Sigmoid colon (tissue), 7 donors: ENCODE data around the gene TMEM9. TPM values are rescaled to one million over a fixed set of nuclear protein-coding genes. Genes with fewer than 3 reads are reported as not detected.

Experiments used
- DNase-seq: peaks from one replicate; pipeline ENCODE4 v3.0.0-alpha.2; 2019
- H3K27ac ChIP-seq, 4 donors: fragments of 200-600 bp; sonication (generic); one replicate each; pipeline ENCODE4 v1.5.1; 2016 to 2019; ENCODE audit warnings: mild to moderate bottlenecking in 1 of 4
- H3K27me3 ChIP-seq, 3 donors: fragments of 200-600 bp; sonication (generic); one replicate each; pipeline ENCODE4 v1.5.1; 2019; ENCODE audit warnings: mild to moderate bottlenecking in 1 of 3
- H3K36me3 ChIP-seq, 4 donors: fragments of 200-600 bp; sonication (generic); one replicate each; pipeline ENCODE4 v1.5.1; 2016 to 2019
- H3K4me1 ChIP-seq, 4 donors: fragments of 200-600 bp; sonication (generic); one replicate each; pipeline ENCODE4 v1.5.1; 2017 to 2019
- H3K4me3 ChIP-seq, 4 donors: fragments of 200-600 bp; sonication (generic); one replicate each; pipeline ENCODE4 v1.5.1; 2017 to 2019; ENCODE audit warnings: mild to moderate bottlenecking in 2 of 4, moderate library complexity in 1 of 4
- H3K9me3 ChIP-seq, 4 donors: fragments of 200-600 bp in 3 of 4; sonication (generic) in 3 of 4; one replicate each; pipeline versions ENCODE4 v1.5.1 to v1.6.1; 2013 to 2019
- CTCF ChIP-seq, 4 experiments: fragments of 450-650 bp in 3 of 4; fragments of 200-600 bp in 1 of 4; IDR thresholded peaks; one replicate each; pipeline ENCODE4 v1.5.1; 2016 to 2019; ENCODE audit warnings: antibody characterized with exemption in 4 of 4, mild to moderate bottlenecking in 3 of 4, moderate library complexity in 2 of 4
- EP300 ChIP-seq, 4 donors: sonication (generic); formaldehyde crosslinking; IDR thresholded peaks; one replicate each; pipeline ENCODE4 v1.6.1; 2017; ENCODE audit warnings: antibody characterized with exemption in 4 of 4
- POLR2A ChIP-seq, 2 donors: fragments of 450-650 bp; IDR thresholded peaks; one replicate each; pipeline ENCODE4 v1.6.1; 2016; ENCODE audit warnings: antibody characterized with exemption in 2 of 2, mild to moderate bottlenecking in 2 of 2, moderate library complexity in 2 of 2
- POLR2AphosphoS5 ChIP-seq, 4 donors: sonication (generic); formaldehyde crosslinking; IDR thresholded peaks; one replicate each; pipeline ENCODE4 v1.6.1; 2017; ENCODE audit warnings: antibody characterized with exemption in 4 of 4
- WGBS, 2 donors: extraction: QIAGEN DNeasy Blood & Tissue Kit; methylation state at CpG; one replicate each; pipeline ENCODE4 v1.1.7; 2013; 5-methylcytosine and 5-hydroxymethylcytosine counted together
- intact Hi-C: fragments of 100-400 bp; cut with DNase I; formaldehyde crosslinking; loops from one replicate; pipeline ENCODE4 v1.15.1; 2023
- polyA plus RNA-seq, 3 donors: library from polyadenylated mRNA; stranded (reverse); fragments of 200-250 nt; gene quantifications; one replicate each; pipeline ENCODE4 v1.2.3, GENCODE V29; 2013
- total RNA-seq, 4 donors: library from RNA; depleted of rRNA; stranded (reverse); fragments of >200 nt; gene quantifications; one replicate each; pipeline ENCODE4 v1.1.0, GENCODE V29; 2016
- donor health status: healthy with polysubstance abuse.
- donor health status: Bipolar disorder and iron deficiency.
- donor health status: healthy.

TMEM9 gene
- total and polyA plus RNA-seq, 7 donors, result 12.9 to 78.3 (median 56.2) TPM

GRCh38 chr1:201153474-201154388 lies 543 bp downstream of the TMEM9 start:
- TF ChIP-seq CTCF (IDR thresholded peaks at IDR 0.05) (no peak), EP300 (IDR thresholded peaks at IDR 0.05) (no peak)
- 2 to 3% methylated on average over 37 of the region's 37 CpGs for WGBS, 2 donors
- Histone ChIP-seq H3K9me3 (no peaks in the 10 kb centered on the region), H3K4me1 (peaks cover 0 to 20% (median 13%) of the 10 kb centered on the region in 4 donors), H3K27me3 (no peaks in the 10 kb centered on the region), H3K27ac (peak overlapping the region; percentile 78 to 86 (median 80)), H3K4me3 (peak overlapping the region; percentile 65 to 91 (median 90)), H3K36me3 (peaks cover 0 to 32% (median 7%) of the 10 kb centered on the region in 4 donors)
- intact Hi-C loops, result loop anchor here (1.0 kb wide), 1 partner anchor 17 kb away; no protein-coding TSS in a partner anchor
- DNase-seq, result no peak

GRCh38 chr1:201149400-201149799 lies 4.9 kb downstream of the TMEM9 start:
- peaks cover 19 to 75% (median 32%) of the 10 kb centered on the region in 4 donors for H3K36me3 ChIP-seq
- H3K9me3 ChIP-seq, result no peaks in the 10 kb centered on the region
- 44 to 72% methylated on average over 4 of the region's 4 CpGs for WGBS, 2 donors
- no peak for TF ChIP-seq EP300 (IDR thresholded peaks at IDR 0.05)
- H3K27me3 ChIP-seq, result no peaks in the 10 kb centered on the region
- no peak overlapping the region for H3K27ac ChIP-seq
- no peak for DNase-seq
- intact Hi-C loops, result no loop called here
- no peak overlapping the region for H3K4me3 ChIP-seq
- peaks cover 0 to 16% (median 10%) of the 10 kb centered on the region in 4 donors for H3K4me1 ChIP-seq

GRCh38 chr1:201147396-201148015 lies 6.8 kb downstream of the TMEM9 start:
- WGBS, 2 donors, result 84 to 92% methylated on average over 13 of the region's 13 CpGs

GRCh38 chr1:201146626-201147390 lies 7.5 kb downstream of the TMEM9 start:
- no peak overlapping the region for H3K27ac ChIP-seq
- no peaks in the 10 kb centered on the region for H3K27me3 ChIP-seq
- no peak overlapping the region for H3K4me3 ChIP-seq
- H3K36me3 ChIP-seq, result peaks cover 33 to 100% (median 50%) of the 10 kb centered on the region in 4 donors
- H3K4me1 ChIP-seq, result no peaks in the 10 kb centered on the region
- intact Hi-C loops, result no loop called here
- no peaks in the 10 kb centered on the region for H3K9me3 ChIP-seq
- TF ChIP-seq POLR2AphosphoS5 (IDR thresholded peaks at IDR 0.05) (no peak), POLR2A (IDR thresholded peaks at IDR 0.05) (no peak), CTCF (IDR thresholded peaks at IDR 0.05) (no peak), EP300 (IDR thresholded peaks at IDR 0.05) (no peak)
- 89 to 93% methylated on average over 17 of the region's 17 CpGs for WGBS, 2 donors
- no peak for DNase-seq

More at GRCh38 chr1:201147396-201148015, 6.8 kb downstream of the TMEM9 start:
- Histone ChIP-seq H3K27ac (no peak overlapping the region), H3K27me3 (no peaks in the 10 kb centered on the region), H3K4me1 (peaks cover 0 to 2% (median 0%) of the 10 kb centered on the region in 4 donors), H3K4me3 (no peak overlapping the region), H3K36me3 (peaks cover 32 to 94% (median 45%) of the 10 kb centered on the region in 4 donors), H3K9me3 (no peaks in the 10 kb centered on the region)
- no peak for DNase-seq
- no peak for TF ChIP-seq POLR2AphosphoS5 (IDR thresholded peaks at IDR 0.05)
- TF ChIP-seq POLR2A (IDR thresholded peaks at IDR 0.05), result no peak
- no peak for TF ChIP-seq EP300 (IDR thresholded peaks at IDR 0.05)
- TF ChIP-seq CTCF (IDR thresholded peaks at IDR 0.05), result no peak
- intact Hi-C loops, result no loop called here
